Measurements from ENCODE around the gene ALPK3.

DNA sequence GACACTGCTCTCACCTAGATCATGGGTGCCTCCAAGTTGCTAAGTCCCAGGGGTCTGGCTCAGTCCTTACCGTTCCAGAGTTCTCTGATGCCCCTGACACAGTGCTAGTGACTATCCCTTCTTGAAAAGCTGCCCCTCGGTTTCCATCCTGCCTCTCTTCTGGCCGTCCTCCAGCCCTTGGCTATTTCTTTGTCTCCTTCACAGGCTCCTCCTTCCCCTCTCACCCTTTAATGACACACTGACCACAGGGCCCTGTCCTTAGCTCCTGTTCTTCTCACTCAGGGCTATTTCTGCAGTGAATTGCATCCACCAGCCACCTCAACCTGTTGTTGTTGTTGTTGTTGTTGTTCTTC is 98.4 kb downstream of the ALPK3 start:
- TF ChIP-seq CREB1 (IDR thresholded peaks at IDR 0.05; ENCODE audit: low read depth) (no peak), YY1 (IDR thresholded peaks at IDR 0.05; ENCODE audit: low read depth) (no peak), TCF12 (IDR thresholded peaks at IDR 0.05; ENCODE audit: low read depth) (no peak), TEAD4 (IDR thresholded peaks at IDR 0.05) (no peak), NFIC (IDR thresholded peaks at IDR 0.05) (no peak)
- TF ChIP-seq, protein P1, sequence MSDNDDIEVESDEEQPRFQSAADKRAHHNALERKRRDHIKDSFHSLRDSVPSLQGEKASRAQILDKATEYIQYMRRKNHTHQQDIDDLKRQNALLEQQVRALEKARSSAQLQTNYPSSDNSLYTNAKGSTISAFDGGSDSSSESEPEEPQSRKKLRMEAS (IDR thresholded peaks at IDR 0.05), result no peak
- TF ChIP-seq, protein P2, sequence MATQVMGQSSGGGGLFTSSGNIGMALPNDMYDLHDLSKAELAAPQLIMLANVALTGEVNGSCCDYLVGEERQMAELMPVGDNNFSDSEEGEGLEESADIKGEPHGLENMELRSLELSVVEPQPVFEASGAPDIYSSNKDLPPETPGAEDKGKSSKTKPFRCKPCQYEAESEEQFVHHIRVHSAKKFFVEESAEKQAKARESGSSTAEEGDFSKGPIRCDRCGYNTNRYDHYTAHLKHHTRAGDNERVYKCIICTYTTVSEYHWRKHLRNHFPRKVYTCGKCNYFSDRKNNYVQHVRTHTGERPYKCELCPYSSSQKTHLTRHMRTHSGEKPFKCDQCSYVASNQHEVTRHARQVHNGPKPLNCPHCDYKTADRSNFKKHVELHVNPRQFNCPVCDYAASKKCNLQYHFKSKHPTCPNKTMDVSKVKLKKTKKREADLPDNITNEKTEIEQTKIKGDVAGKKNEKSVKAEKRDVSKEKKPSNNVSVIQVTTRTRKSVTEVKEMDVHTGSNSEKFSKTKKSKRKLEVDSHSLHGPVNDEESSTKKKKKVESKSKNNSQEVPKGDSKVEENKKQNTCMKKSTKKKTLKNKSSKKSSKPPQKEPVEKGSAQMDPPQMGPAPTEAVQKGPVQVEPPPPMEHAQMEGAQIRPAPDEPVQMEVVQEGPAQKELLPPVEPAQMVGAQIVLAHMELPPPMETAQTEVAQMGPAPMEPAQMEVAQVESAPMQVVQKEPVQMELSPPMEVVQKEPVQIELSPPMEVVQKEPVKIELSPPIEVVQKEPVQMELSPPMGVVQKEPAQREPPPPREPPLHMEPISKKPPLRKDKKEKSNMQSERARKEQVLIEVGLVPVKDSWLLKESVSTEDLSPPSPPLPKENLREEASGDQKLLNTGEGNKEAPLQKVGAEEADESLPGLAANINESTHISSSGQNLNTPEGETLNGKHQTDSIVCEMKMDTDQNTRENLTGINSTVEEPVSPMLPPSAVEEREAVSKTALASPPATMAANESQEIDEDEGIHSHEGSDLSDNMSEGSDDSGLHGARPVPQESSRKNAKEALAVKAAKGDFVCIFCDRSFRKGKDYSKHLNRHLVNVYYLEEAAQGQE (IDR thresholded peaks at IDR 0.05; ENCODE audit: low read depth), result no peak

All from Ishikawa (cell line).